ENCODE measurements around the gene YBEY.

The YBEY gene

DNA sequence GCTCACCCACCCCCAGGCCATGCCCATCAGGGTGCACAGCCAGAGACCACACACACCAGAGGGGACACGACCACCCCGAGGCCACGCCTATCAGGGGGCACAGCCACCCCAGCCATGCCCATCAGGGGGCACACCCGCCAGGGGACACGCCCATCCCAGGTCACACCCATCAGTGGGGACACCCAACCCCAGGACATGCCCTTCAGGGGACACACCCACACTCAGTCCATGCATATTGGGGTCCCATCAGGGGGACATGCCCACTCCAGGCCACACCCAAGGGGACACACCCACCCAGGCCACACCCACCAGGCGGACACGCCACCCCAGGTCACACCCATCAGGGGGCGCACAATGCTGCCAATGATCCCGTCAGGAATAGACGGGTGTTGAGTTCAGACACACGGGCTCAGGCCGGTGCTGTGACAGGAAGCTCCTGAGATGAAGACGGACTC lies 21.4 kb upstream of the YBEY start:
- DNase-seq (ENCODE audit: low read depth in 2 of 2), result no peak

DNA sequence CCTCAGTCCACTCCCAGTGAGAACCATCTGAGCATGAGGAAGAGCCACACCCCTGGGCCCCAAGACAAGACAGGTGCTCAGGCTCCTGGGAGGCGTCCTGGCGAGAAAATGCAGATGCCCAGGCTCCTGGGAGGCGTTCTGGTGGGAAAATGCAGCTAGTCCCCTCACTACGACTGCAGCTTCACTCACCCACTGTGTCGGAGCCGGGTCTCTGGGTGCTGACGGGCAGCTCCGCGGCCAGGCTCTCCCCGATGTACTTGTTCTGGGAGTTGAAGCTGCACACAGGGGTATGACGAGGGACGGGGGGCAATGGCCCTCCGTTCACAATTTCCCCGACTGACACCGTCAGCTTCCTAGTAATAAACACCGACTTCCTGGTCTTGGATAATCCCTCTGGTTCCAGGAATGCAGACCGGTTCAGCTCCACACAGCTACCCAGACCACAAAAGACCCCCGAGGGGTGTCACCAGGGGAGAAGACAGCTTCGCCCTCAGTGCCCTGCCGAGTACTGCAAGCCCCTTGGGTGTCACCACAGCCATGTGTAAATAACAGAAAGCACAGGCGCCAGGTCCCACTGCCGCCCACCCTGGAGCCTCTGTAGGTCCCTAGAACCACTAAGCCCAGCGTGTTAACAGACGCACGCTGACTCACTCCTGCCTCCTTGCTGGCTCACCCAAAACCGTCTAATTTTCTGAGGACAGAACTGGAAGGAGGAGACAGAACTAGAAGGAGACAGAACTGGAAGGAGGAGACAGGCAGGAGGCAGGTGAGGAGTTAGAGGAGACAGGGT lies 20.2 kb upstream of the YBEY start:
- no peak for DNase-seq (ENCODE audit: low read depth in 2 of 2)

DNA sequence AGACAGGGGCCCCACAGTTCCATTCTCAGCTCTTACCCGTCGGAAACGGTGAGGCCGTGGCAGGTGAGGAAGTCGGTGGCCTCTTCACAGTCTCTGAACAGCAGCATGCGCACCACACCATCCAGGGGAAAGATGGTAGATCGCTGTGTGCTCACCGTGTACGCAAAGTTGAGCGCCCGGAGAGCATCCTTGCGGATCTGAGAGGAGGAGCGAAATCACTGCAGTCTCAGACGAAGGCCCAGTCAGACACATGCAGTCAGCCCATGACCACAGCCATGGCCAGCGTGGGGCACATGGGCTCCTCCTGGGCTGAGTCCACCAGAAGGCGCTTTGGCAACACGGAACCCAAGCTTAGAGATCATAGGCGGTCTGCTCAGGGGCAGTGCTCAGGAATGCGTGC lies 19.2 kb upstream of the YBEY start:
- DNase-seq (ENCODE audit: low read depth in 2 of 2), result no peak

DNA sequence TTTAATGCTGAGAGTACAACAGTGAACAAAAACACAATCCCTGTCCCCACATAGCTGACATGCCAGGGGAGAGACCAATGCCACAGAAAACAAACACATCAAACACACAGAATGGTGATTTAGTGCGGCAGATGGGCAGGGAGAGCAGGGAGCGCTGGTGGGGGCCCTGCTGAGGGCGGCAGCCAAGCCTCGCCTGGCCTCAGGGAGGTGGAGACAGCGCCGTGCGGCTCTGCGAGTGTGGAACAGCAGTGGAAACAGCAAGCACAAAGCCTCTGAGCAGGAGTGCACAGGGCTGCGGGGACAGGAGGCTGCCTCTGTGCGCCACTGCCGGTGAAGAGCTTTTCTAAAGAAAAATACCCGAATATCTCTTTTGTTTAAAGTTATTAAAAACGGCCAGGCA lies 17.8 kb upstream of the YBEY start:
- DNase-seq (ENCODE audit: low read depth in 2 of 2), result no peak

DNA sequence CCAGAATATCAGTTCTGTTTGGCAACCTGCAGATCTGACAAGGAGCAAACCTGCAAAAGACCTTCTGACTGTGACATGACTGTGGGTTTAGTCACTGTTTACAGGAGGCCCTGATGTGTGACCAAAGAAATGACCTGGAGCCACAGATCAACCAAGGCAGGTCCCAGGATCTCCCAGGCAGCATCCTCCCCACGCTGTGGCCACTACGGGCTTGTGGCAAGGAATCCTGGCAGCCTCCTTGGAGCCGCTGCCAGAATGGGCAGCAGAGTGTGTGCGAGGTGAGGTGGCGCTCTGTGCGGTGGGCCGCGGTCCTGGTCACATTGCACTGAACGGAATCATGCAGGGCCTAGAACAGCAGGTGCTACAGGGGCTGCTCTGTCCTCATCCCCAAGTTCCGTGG lies 16.7 kb upstream of the YBEY start:
- no peak for DNase-seq (ENCODE audit: low read depth in 2 of 2)

DNA sequence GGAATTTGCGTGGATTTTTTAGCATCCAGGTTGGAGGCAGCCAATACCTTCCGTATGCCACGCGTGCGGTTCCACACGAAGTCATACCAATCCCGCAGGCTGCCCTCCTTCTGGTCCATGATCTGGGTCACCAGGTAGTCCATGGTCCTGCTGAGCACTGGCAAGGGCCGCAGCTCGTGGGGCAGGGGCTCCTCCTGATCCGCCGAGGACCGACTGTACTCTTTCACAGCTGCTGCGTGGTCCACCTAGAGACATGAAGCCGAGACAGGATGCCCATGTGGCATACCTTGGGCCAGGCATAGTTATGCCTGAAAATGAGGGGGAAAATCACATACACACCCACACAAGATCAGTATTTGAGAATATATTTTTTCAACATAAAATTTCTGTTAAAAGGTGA lies 12.8 kb upstream of the YBEY start:
- DNase-seq (ENCODE audit: low read depth in 2 of 2), result no peak

DNA sequence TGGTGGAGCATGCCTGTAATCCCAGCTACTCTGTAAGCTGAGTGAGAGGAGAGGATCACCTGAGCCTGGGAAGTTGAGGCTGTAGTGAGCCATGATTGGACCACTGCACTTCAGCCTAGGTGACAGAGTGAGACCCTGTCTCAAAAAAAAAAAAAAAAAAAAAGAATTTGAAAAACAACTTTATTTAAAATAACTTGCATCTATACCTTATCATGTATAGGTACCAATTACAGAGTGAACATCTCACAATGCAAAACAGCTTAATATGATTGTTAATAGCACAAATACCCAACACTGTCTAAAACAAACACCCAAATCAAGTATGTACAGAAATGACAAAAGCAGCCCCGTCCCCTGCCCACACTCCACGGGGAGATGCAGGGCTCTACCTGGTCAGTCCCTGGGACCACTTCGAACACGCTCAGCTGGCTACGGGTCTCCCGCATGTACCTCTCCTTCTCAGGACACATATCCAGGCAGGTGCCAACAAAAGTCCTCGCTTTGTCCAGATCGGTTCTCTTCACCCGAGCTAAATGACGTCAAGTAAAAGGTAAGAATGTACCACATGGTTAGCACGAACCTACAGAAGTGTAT lies 11.2 kb upstream of the YBEY start:
- DNase-seq (ENCODE audit: low read depth in 2 of 2), result no peak

DNA sequence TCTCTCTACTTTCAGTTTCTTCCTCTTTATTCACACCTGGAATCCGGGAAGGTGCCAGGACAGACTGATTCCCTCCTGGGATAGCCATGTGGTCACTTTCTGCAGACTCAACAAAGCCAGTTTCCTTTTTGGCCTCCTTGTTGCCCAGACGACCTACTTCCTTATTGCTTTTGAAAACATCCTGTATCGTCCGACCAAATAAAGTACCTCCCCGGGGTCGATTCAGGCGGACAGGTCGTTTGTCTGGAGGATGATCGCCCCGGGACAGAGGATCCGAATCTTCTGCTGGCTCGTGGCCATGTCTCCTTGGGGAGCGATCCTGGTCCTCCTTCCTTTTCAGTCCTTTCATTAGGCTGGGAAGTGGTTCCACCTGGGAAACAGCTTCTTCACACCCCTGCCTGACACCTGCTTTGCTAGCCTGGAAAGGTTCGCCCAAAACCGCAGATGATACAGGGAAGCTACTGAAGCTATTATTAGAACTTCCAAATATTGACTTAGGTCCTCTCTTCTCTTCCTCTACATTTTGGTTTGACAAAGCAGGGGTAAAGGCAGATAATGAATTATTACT lies 2.0 kb upstream of the YBEY start:
- no peak for DNase-seq (ENCODE audit: low read depth in 2 of 2)

DNA sequence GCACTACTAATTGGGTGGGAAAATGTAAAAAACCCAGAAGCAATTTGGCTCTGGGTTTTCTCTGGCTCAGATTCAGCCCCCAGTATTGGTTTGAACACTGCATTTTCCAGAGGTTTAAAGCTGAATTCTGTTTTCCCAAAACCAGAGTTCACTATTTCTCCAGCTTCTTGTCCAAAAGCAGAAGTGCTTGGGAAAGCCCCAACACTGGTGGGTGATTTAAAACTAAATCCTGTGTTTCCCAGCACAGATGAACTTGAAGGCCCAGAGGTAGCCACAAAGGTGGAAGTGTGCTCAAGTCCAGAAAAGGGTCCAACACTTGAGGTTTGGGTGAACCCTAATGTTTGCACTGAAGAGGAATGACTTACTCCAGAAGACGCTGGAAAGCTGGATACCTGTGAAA lies 1.4 kb upstream of the YBEY start:
- no peak for DNase-seq (ENCODE audit: low read depth in 2 of 2)

DNA sequence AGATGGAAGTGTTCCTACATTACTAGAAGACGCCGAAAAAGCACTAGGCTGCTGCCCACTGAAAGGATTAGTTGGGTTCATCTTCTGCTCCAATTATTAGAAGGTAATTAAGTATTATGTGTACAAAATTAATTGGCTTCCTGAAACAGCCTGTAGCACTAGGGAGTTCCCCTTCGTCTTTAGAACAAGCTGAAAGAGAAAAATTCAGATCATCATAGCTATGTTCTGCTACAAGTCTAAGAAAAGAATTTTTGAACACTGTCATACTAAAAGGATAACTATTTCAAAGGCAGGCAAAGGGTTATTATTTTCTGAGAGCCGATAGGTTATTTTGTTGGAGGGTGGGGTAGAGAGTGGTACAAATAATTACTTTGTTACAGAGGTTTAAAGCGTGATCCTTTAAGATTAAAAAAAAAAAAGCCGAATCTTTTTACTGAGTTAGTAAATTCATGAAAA lies 908 bp upstream of the YBEY start, which contains the start of gene MCM3AP:
TSS of gene MCM3AP (minus strand) at position 406 of the 456 bp plus-strand sequence. CDS start at position 81, 325 bp downstream.
- DNase-seq (ENCODE audit: low read depth in 2 of 2), result no peak

DNA sequence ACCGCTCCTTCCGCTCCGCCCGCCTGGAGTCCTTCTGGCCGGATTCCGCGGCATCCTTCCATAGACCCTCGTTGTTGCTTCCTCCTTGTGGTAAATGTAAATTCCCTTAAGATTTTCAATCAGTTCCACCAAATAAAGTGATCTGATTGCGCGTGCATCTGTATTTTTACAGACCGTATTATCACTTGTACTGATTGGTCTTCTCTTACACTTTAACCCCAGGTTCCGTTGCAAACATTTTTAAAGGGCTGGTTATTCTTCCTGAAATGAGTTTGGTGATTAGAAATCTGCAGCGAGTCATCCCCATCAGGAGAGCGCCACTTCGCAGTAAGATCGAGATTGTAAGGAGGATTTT lies 483 bp downstream of the YBEY start:
- DNase-seq (ENCODE audit: low read depth in 2 of 2), result no peak

DNA sequence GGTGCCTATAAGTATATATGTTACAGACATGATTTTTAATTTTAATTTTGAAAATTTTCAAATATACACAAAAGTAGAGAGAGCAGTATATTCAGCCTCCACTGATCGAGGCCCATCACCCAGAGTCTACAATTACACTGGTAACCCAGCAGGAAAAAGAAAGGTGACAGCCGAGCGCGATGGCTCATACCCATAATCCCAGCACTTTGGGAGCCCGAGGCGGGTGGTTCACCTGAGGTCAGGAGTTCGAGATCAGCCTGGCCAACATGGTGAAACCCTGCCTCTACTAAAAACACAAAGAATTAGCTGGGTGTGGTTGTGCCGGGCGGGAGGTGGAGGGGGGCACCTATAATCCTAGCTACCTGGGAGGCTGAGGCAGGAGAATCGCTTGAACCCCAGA lies 1.4 kb downstream of the YBEY start:
- DNase-seq (ENCODE audit: low read depth in 2 of 2), result no peak

DNA sequence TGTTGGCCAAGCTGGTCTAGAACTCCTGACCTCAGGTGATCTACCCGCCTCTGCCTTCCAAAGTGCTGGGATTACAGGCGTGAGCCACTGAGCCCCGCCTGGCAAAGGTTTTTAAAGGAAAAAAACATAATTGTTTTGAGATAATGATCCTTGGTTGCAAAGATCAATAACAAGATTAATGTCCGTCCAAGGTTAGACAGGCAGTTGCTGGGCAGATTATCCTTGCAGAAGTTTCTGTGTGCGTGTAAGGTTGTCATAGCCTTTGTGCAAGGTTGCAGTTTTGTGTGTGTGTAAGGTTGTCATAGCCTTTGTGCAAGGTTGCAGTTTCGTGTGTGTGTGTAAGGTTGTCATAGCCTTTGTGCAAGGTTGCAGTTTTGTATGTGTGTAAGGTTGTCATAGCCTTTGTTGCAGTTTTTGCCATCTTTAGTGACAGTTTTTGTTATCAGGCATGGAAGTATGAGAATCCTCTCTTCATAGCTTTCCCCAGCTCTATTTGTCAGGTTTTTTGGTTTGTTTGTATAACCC lies 3.6 kb downstream of the YBEY start:
- DNase-seq (ENCODE audit: low read depth in 2 of 2), result no peak

DNA sequence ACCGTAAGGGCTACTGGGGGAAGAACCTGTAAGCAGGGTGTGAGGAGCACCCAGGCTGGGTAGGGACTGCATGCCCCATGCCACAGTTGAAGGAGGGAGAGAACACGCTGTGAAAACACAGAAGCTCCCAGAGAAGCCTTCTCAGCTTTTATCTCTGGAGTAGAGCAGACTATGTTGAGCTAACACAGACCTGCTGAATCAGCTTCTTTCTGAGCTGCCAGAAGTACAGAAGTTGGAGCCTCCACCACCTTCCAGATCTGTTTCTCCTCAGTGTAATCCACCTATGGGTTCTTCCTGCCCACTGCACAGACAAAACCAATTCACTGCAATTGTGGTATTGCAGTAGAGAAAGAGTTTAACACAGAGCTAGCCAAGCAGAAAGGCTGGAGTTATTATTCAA lies 5.4 kb downstream of the YBEY start:
- no peak for DNase-seq (ENCODE audit: low read depth in 2 of 2)

DNA sequence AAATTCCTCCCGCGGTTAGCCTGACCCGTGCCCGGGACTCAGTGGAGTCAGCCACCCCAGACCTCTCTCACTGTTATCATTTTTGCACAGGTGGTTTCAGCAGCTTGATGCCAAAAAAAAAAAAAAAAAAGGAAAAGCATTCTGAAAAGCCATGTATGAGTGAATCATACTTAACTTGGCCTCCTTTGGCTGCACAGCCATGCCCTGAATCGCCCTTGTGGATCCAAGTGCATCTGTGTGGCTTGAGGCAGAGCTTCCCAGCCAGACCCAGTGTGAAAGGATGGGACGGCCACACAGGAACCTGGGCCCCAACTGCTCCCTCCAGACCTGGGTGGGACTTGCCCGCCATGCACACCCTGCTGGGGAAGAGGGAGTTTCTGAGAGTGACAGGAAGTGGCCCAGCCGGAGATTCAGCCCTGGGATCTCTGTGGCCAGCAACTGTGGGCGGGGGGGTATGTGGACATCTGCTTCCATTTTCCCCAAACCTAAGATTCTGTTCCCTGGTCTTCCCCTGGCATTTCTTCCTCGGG lies 8.6 kb downstream of the YBEY start:
- no peak for DNase-seq (ENCODE audit: low read depth in 2 of 2)

DNA sequence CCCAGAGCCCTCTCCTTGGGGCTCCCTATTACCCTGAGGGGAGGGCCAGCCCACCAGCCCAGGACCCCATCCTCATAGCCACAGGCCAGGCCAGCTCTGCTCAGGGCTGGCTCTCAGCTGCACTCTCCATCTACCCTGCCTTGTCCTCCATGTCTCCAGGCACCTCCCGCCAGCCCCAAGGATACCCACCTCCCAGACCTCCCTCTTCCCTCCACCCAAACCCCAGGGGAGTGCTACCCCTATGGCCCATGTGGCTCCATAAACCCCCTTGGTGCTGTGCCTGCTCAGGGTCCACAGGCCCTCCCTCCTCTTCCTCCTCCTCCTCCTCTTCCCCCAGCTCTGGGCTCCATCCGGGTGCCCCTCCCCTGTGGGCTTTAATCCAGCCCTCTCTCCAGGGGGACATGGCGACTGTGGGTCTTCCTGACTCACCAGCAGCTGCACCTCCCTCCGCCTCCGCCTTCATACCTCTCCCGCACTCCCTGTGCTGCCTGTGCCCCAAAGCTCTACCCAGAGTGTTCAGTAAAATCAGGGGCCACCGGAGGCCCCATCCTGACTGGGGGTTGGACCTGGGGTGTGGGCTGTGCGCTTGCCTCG lies 9.1 kb downstream of the YBEY start:
- DNase-seq (ENCODE audit: low read depth in 2 of 2), result no peak

DNA sequence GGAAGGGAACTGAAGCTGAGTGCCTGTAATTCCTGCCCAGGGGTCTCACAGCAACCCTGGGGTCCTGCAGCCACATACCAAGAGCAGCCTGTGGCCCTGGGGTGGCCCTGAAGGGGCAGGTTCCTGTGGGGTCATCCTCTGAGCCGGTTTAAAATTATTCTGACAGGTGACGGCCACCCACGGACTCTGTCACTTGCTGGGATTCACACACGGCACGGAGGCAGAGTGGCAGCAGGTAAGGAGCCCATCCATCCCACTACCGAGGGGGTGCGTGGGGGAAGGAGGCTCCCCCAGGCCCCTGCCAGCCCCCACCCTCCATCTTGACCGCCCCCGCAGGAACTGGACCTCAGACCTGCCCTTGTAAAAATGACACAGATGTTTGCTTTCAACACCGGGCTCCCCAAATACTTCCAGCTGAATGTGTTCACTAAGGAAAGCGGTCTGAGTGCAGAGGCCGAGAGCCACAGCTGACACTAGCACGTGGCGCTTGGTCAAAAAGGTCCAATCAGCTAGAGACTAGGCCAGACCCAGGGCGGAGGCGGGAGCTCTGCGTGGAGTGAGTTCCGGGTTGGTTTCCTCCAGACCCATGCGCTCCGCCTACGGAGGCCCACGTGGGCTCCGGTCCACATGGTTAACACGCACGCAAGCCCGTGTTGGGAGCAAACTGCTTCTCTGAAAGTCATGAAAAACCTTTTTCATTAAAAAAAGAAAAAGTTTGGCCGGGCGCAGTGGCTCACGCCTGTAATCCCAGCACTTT lies 10.0 kb downstream of the YBEY start:
- DNase-seq (ENCODE audit: low read depth in 2 of 2), result peak in 1 of 2 donors; percentile 17

DNA sequence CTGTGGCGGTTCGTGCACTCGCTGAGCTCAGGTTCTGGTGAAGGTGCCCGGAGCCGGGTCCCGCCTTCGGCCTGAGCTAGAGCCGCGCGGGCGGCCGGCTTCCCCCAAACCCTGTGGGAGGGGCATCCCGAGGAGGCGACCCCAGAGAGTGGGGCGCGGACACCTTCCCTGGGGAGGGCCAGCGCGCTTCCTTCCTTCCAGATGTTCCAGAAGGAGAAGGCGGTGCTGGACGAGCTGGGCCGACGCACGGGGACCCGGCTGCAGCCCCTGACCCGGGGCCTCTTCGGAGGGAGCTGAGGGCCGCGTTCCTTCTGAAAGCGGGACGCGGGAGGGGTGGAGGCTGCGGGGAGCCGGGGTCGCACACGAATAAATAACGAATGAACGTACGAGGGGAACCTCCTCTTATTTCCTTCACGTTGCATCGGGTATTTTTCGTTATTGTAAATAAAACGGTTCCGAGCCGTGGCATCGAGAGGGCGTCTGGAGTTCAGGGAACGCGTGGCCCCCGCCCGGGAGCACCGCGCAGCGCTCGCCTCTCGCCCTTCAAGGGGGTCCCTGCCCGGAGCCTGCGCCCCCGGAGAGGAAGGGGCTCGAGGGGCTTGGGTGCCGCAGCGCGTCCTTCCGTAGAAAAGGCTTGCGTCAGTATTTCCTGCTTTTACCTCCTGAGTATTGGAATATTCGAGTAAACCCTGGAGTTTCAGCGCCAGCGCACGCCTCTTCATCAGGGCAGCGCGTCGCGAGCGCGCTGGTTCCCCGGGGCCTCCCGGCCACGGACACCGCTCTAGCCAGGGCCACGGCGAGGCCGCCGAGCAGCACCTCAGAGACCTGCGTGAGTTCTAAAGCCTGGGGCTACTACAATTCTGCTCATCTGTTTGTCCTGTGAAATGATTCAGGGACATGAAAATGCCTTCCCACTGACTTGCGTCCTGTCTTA lies 11.5 kb downstream of the YBEY start:
- DNase-seq (ENCODE audit: low read depth in 2 of 2), result no peak

DNA sequence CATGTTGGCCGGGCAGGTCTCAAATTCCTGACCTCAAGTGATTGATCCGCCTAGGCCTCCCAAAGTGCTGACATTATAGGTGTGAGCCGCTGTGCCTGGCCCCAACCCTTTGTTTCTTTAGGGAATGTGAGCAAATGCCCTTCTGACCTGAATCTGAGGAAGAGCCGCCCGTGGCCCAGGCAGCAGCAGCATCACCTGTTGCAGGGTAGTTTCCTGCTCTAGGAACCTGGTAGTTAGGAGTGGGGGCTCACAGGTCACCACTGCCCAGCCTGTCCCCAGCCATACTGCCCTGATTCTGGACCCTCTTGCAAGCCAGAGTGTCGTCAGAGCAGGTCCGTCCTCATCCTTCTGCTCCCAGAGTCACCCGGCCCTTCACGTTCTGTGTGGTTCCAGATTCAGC lies 13.0 kb downstream of the YBEY start:
- DNase-seq (ENCODE audit: low read depth in 2 of 2), result no peak

DNA sequence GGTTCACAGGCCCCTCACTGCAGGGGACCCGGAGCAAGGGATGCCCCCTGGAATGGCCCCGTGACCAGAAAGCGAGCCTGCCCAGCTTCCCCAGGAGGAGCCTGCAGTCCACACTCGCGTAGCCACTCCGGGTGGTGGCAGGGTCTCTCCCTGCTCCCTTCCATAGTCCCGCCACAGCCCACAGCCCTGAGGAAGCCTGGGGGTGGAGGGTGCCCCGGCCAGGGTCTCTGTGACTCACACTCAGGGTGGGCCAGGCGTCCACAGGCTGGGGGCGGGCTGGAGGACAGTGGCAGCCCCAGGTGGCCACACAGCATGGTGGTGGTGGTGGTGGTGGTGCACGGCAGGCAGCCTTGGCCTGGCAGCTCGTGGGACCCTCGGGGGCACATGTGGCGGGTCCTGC lies 15.6 kb downstream of the YBEY start:
- no peak for DNase-seq (ENCODE audit: low read depth in 2 of 2)

All from stimulated activated CD8-positive, alpha-beta memory T cell treated with anti-CD3 and anti-CD28 coated beads, Interleukin-7, amount 100 ng/mL, for 1 hour (primary cell).